Measurements from ENCODE around the gene RNF166. TPM values are rescaled to one million over a fixed set of nuclear protein-coding genes. Genes with fewer than 3 reads are reported as not detected.

RNF166 gene
- 10 to 100 TPM; 13.3 to 24.8 (median 20.5) TPM for polyA plus RNA-seq (ENCODE audit: insufficient read length in 4 of 4)

GRCh38 chr16:88706229-88706964 lies at the start of gene RNF166, which contains the start of gene CTU2:
Gene RNF166 (minus strand): TSS chr16:88706408. CDS start chr16:88706325, 83 bp downstream.
Gene CTU2 (plus strand): TSS chr16:88706503. CDS start chr16:88706531, 28 bp downstream.
- peak; percentile 64 to 73 (median 66) for DNase-seq (ENCODE audit: low read depth in 4 of 4, low spot score in 3 of 4)

DNA sequence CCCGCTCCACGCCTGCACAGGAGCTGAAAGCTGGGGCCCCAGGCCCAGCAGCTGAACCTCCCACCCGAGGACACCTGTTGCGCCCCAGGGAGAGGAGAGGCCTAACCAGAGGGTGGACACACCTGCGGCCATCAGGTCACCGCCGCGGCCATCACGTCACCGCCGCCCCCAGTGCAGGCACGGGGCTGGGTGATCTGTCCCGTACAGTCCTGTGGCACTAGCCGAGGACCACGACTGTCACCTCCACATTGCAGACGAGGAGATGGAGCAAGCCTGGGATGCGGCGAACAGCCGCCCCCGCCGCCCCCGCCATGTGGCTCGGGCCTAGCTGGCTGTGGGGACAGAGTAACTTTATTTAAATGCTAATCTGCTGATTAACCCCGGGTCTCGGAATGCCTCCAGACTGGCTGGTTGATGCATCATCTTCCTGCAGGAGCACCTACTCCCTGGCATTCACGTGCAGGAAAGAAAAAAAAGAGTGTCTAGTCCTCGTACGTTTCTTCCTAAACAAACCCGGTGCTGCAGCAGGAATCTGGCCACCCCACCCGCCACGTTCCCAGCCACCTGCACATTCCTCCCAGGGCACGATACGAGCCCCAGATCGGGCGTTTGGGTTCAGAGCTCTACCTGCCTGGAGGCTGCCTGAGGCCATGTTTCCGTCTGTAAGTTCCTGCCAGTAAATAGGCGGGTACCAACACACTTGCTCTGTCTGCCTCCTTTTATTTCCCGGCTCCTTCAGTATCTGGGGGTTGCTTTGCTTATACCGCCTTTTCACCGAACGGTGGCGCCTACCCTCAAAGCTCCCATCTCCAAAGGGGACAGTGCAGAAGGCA lies 48.9 kb upstream of the RNF166 start:
- DNase-seq (ENCODE audit: low read depth in 4 of 4, low spot score in 3 of 4) = no peak

DNA sequence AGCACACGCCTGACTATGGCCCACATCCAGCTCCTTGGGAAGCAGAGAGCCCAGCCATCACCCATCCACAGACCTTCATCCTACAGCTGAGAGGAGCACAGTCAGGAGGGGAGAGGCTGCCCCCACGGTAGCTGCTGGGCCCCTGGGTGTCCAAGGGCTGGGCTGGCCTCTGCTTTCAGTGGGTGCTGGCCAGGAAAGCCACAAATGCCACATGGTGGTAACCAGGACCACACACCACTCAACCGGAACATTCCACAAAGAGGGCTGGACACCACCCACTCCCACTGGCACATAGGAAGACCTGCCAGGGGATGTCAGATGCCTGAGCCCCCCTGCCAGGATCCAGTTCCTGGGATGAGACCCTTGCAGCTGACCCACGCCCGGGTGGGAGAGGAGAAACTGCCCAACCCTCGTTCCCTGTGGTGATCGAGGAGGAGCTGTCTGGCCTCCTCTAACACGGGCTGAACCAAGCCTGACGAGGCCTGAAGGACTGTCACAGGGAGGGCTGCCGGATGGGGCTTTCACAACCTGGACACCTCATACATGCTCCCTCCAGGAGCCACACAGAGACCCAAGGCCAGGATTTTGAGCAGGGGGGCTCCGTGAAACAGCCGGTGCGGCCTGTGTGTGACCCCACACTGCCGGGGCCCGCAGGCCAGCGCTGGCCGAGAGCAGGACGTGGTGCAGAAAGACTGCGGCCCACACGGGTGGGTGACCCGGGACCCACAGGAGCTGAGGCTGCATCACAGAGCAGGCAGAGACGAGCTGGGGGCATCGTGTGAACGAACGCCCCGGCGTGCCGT lies 48.1 kb upstream of the RNF166 start:
- no peak for DNase-seq (ENCODE audit: low read depth in 4 of 4, low spot score in 3 of 4)

DNA sequence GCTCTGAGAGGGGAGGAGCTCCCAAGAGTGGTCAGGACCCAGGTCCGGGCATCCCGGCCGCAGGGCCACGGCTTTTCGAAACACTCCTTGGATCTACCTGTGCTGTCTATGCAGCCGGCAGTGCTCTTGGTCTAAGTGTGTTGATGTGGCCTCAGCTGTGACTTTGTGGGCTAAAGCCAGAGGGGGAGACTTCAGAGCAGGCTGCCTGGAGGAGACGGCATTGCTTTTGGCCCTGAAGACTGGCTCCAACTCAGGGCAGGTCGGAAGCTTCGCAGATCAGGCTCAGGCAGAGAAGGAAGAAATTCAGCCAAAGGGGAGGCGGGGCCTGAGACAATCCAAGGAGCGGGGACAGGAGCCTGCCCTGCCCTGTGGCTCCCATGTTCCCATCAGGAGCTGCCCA lies 47.4 kb upstream of the RNF166 start:
- no peak for DNase-seq (ENCODE audit: low read depth in 4 of 4, low spot score in 3 of 4)

DNA sequence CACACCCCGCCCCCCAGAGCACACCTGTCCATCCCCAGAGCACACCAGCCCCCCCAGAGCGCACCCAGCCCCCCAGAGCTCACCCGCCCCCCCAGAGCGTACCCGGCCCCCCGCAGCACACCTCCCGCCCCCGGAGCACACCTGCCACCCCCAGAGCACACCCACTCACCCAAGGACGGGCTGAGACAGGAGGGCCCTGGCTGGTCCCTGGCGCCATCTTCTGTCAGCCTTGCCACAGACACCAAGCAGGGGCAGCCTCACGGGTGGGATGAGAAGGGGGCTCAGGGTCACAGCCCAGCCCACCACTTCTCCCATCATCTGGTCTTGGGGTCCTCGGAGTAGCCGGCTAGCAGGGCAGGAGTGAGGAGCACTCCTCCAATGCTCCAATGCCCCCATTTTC lies 47.0 kb upstream of the RNF166 start:
- no peak for DNase-seq (ENCODE audit: low read depth in 4 of 4, low spot score in 3 of 4)

GRCh38 chr16:88752386-88753002 lies 46.3 kb upstream of the RNF166 start:
- no peak for DNase-seq (ENCODE audit: low read depth in 4 of 4, low spot score in 3 of 4)

DNA sequence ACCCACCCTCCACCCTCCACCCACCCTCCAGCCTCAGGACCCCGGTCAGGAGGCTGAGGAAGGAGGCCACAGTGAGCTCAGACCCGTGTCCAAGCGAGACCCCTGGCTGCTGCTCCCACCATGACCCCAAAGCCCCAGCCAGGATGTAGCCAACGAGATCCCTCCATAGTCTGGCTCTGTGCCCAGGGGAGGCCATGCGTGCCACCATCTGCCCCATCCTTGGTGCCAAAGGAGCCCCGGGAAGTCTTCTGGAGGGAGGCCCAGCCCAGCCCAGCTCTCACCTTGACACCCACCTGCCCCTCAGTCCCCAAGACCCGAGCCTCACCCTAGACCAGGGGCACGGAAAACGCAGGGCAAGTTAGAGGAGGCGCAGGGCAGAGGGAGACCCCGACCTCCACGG lies 44.6 kb upstream of the RNF166 start:
- no peak for DNase-seq (ENCODE audit: low read depth in 4 of 4, low spot score in 3 of 4)

GRCh38 chr16:88749358-88749757 lies 43.1 kb upstream of the RNF166 start:
- DNase-seq (ENCODE audit: low read depth in 4 of 4, low spot score in 3 of 4) = no peak

- DNase-seq (ENCODE audit: low read depth in 4 of 4, low spot score in 3 of 4) = no peak
Observed at GRCh38 chr16:88748364-88748763, 42.2 kb upstream of the RNF166 start.

- DNase-seq (ENCODE audit: low read depth in 4 of 4, low spot score in 3 of 4) = no peak
Observed at GRCh38 chr16:88747588-88748301, 41.5 kb upstream of the RNF166 start.

DNA sequence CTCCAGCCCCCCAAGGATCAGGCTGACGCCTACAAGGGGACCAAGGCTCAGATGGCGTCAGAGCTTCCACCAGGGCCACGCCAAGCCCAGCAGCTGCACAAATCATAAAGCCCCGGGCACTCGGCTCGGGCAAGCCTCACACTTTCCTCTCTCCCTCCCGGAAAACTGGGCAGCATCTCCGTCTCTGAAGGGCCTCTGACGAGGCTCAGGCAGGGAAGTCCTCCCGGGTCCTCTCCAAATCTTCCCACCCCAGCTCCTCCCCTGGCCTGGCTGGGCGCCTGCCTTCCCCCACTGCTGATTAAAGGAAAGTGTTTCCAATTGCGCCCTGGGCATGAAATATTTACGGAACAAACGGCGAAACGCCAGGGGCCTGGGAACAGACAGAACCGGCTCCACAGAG lies 40.3 kb upstream of the RNF166 start:
- DNase-seq (ENCODE audit: low read depth in 4 of 4, low spot score in 3 of 4) = no peak

GRCh38 chr16:88744577-88745521 lies 38.6 kb upstream of the RNF166 start:
- no peak for DNase-seq (ENCODE audit: low read depth in 4 of 4, low spot score in 3 of 4)

- DNase-seq (ENCODE audit: low read depth in 4 of 4, low spot score in 3 of 4) = no peak
Observed at GRCh38 chr16:88743693-88744576, 37.7 kb upstream of the RNF166 start.

DNA sequence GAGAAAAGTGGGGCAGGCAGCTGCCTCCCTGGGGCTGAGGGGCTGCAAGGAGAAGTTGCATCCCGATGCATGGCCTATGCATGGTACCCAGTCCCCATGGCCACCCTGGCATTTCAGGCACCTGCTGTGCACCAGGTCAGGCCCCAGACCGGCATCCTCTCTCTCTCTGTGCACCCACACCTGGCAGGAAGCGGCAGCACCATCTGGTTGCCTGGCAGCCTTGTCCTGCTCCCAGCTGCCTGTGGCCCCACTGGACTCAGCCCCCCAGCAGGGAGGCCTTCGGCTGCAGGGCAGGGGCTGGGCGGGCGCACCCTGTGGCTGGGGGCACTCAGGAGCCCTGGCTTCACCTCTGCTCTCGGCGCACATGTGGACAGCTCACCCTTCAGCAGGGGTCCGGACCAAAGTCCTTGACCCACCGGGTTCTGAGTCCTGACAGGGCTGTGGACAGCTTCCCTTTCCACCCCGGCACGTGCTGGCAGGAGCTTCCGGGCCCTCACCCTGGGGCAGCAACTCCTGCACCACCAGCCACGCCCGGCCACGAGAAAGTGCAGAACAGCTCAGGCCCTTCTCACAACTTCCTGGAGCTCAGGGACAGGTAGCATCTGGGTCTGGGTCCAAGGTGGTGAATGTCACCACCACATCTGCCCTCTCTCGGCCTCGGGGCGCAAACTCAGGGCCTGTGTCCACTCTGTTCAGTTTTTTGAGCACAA lies 36.8 kb upstream of the RNF166 start:
- DNase-seq (ENCODE audit: low read depth in 4 of 4, low spot score in 3 of 4) = no peak

DNA sequence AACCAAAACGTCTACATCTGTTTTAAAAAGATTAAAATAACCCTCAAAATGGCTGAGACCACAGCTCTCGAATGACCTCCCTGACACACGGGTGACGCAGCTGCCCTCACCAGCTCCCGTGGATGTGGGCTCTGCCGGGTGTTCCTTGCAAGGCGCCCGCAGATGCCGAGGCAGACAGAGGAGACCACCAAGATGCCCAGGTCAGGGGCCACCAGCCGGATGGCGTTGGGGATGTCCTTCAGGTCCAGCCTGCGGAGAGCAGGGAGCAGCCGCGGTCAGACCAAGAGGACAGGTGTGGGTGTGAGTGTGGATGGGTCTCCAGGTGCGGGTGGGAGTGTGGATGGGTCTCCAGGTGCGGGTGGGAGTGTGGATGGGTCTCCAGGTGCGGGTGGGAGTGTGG lies 35.2 kb upstream of the RNF166 start:
- no peak for DNase-seq (ENCODE audit: low read depth in 4 of 4, low spot score in 3 of 4)

DNA sequence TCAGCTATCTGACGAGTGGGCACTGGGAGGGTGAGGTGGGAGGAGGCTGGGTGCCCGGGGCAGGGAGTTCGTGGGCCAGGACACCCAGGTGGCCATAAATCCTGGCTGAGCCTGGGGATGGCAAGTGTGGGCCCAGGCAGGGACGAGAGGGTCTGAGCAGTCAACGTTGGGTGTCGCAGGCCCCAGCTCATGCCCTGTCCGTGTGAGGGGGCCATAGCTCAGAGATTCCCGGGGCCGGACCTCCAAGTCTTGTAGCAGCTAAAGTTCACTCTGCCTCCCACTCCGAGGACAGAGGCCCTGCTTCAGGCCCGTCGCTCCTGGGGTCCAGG lies 34.5 kb upstream of the RNF166 start:
- DNase-seq (ENCODE audit: low read depth in 4 of 4, low spot score in 3 of 4) = no peak

- DNase-seq (ENCODE audit: low read depth in 4 of 4, low spot score in 3 of 4) = no peak
Observed at GRCh38 chr16:88739977-88740726, 33.9 kb upstream of the RNF166 start.

Data from left renal pelvis (tissue), 4 donors.